H1 (cell line): ENCODE data around the gene SCPEP1. TPM values are rescaled to one million over a fixed set of nuclear protein-coding genes. Genes with fewer than 3 reads are reported as not detected.
"Not testable (repeated sequence)": the region's sequence is repeated elsewhere in the genome, so short reads cannot be mapped to it uniquely, and the experiment has no call there.

ENCODE experiments used
- CTCF ChIA-PET: fragments of 300-600 bp; sonication (Branson Sonifier 250); formaldehyde crosslinking; loops from one replicate; lab custom pipeline; 2021; ENCODE audit not compliant: partially characterized antibody; lab: Charles Lee
- POLR2A ChIA-PET: fragments of 300-600 bp; sonication (Branson Sonifier 250); formaldehyde crosslinking; loops from one replicate; lab custom pipeline; 2021; ENCODE audit warnings: inconsistent platforms; ENCODE audit not compliant: partially characterized antibody; lab: Charles Lee
- DNase-seq, 2 experiments: peaks; one replicate each; pipeline versions ENCODE4 v3.0.0 to v3.0.0-alpha.2; 2010 to 2022; ENCODE audit warnings: low spot score in 2 of 2, low read depth in 1 of 2, mixed read lengths in 1 of 2
- FAIRE-seq: peaks from 2 replicates; lab custom pipeline; 2011; peaks lifted over from hg19 to GRCh38; lab: Jason Lieb, UNC
- H2AFZ ChIP-seq: 2 replicates; pipeline ENCODE4 v1.8.1; 2012; ENCODE audit warnings: low read length, inconsistent platforms
- H2AK5ac ChIP-seq: 2 replicates; pipeline ENCODE4 v1.6.1; 2013; ENCODE audit warnings: low read depth, low read length
- H2BK120ac ChIP-seq: replicated peaks from 2 replicates; pipeline ENCODE3; 2013; ENCODE audit warnings: low read depth, low read length, inconsistent platforms
- H2BK12ac ChIP-seq: 2 replicates; pipeline ENCODE4 v1.6.1; 2013; ENCODE audit warnings: low read depth, low read length
- H2BK15ac ChIP-seq: 2 replicates; pipeline ENCODE4 v1.6.1; 2013; ENCODE audit warnings: low read length
- H2BK20ac ChIP-seq: 2 replicates; pipeline ENCODE4 v1.6.1; 2013; ENCODE audit warnings: low read length
- H2BK5ac ChIP-seq: 2 replicates; pipeline ENCODE4 v1.6.1; 2013; ENCODE audit warnings: low read depth, low read length
- H3K14ac ChIP-seq: 2 replicates; pipeline ENCODE4 v1.6.1; 2013; ENCODE audit warnings: inconsistent platforms; ENCODE audit not compliant: insufficient read length
- H3K18ac ChIP-seq: 2 replicates; pipeline ENCODE4 v1.6.1; 2013; ENCODE audit warnings: low read length; ENCODE audit errors: extremely low read depth
- H3K23ac ChIP-seq: 2 replicates; pipeline ENCODE4 v1.6.1; 2013; ENCODE audit warnings: inconsistent platforms; ENCODE audit not compliant: insufficient read length
- H3K23me2 ChIP-seq: 2 replicates; pipeline ENCODE4 v1.6.1; 2013; ENCODE audit warnings: low read depth, low read length
- H3K27ac ChIP-seq: 2 replicates; pipeline ENCODE4 v1.6.1; 2011; ENCODE audit warnings: low read depth, low read length, inconsistent platforms
- H3K27me3 ChIP-seq, 4 experiments: replicated peaks in 1 of 4; 1 replicate in 1 of 4; 2 replicates in 3 of 4; pipeline versions ENCODE4 v1.6.1 to v1.8.1; 2011 to 2013; ENCODE audit warnings: low read length in 3 of 4, mild to moderate bottlenecking in 3 of 4, inconsistent platforms in 2 of 4, mixed read lengths in 2 of 4, moderate library complexity in 1 of 4; ENCODE audit not compliant: control insufficient read depth in 3 of 4, insufficient read depth in 3 of 4; ENCODE audit errors: extremely low read depth in 1 of 4
- H3K36me3 ChIP-seq, 4 experiments: 2 replicates each; pipeline versions ENCODE4 v1.6.1 to v1.8.1; 2011 to 2013; ENCODE audit warnings: mild to moderate bottlenecking in 4 of 4, low read length in 3 of 4, moderate library complexity in 2 of 4, control low read depth in 1 of 4, inconsistent platforms in 1 of 4; ENCODE audit not compliant: insufficient read depth in 4 of 4, control insufficient read depth in 2 of 4
- H3K4ac ChIP-seq: replicated peaks from 2 replicates; pipeline ENCODE3; 2013; ENCODE audit warnings: low read length, low read depth, mixed read lengths, inconsistent platforms; ENCODE audit not compliant: insufficient read length
- H3K4me1 ChIP-seq, 4 experiments: replicated peaks in 1 of 4; 1 replicate in 1 of 4; 2 replicates in 3 of 4; pipeline versions ENCODE4 v1.6.1 to v1.8.1; 2011 to 2013; ENCODE audit warnings: low read length in 3 of 4, inconsistent platforms in 2 of 4, mixed read lengths in 1 of 4; ENCODE audit not compliant: insufficient read depth in 4 of 4, control insufficient read depth in 3 of 4
- H3K4me2 ChIP-seq, 2 experiments: 2 replicates each; pipeline versions ENCODE4 v1.6.1 to v1.8.1; 2011 to 2013; ENCODE audit warnings: low read depth in 2 of 2, low read length in 2 of 2, control low read depth in 1 of 2, inconsistent platforms in 1 of 2, mild to moderate bottlenecking in 1 of 2; ENCODE audit not compliant: insufficient read depth in 1 of 2
- H3K4me3 ChIP-seq, 4 experiments: fragments of 200-600, 300-600 bp in 1 of 4; sonication (generic), shearing (Covaris generic), sonication (Bioruptor Twin) in 1 of 4; 2 replicates each; pipeline versions ENCODE4 v1.5.1 to v1.8.1; 2011 to 2016; ENCODE audit warnings: low read length in 4 of 4, low read depth in 3 of 4, control low read depth in 2 of 4, inconsistent platforms in 2 of 4, mild to moderate bottlenecking in 2 of 4, mixed read lengths in 1 of 4, moderate library complexity in 1 of 4; ENCODE audit not compliant: insufficient read depth in 2 of 4; ENCODE audit errors: extremely low read depth in 1 of 4
- H3K56ac ChIP-seq: replicated peaks from 2 replicates; pipeline ENCODE3; 2013; ENCODE audit warnings: low read depth, mild to moderate bottlenecking, mixed read lengths, low read length, inconsistent platforms; ENCODE audit not compliant: insufficient read length
- H3K79me1 ChIP-seq: 2 replicates; pipeline ENCODE4 v1.6.1; 2013; ENCODE audit warnings: low read depth, low read length, control low read depth
- H3K79me2 ChIP-seq, 2 experiments: 2 replicates each; pipeline versions ENCODE4 v1.6.1 to v1.8.1; 2012 to 2013; ENCODE audit warnings: low read length in 2 of 2, mild to moderate bottlenecking in 2 of 2, inconsistent platforms in 1 of 2; ENCODE audit not compliant: insufficient read depth in 2 of 2, control insufficient read depth in 1 of 2
- H3K9ac ChIP-seq, 4 experiments: replicated peaks in 1 of 4; 1 replicate in 1 of 4; 2 replicates in 3 of 4; pipeline versions ENCODE4 v1.6.1 to v1.8.1; 2011 to 2013; ENCODE audit warnings: low read depth in 3 of 4, low read length in 3 of 4, control low read depth in 2 of 4, mild to moderate bottlenecking in 2 of 4, moderate library complexity in 2 of 4, inconsistent platforms in 1 of 4; ENCODE audit errors: extremely low read depth in 1 of 4
- H3K9me3 ChIP-seq, 2 experiments: 2 replicates each; pipeline versions ENCODE4 v1.6.1 to v1.8.1; 2012 to 2013; ENCODE audit warnings: mild to moderate bottlenecking in 2 of 2, moderate library complexity in 2 of 2, control low read depth in 1 of 2, inconsistent platforms in 1 of 2, low read depth in 1 of 2, low read length in 1 of 2, mixed read lengths in 1 of 2; ENCODE audit not compliant: insufficient read depth in 2 of 2
- H4K20me1 ChIP-seq, 2 experiments: replicated peaks in 1 of 2; 2 replicates each; pipeline versions ENCODE3 to v1.8.1; 2011 to 2013; ENCODE audit warnings: inconsistent platforms in 2 of 2, low read length in 2 of 2, mild to moderate bottlenecking in 1 of 2; ENCODE audit not compliant: insufficient read depth in 2 of 2, control insufficient read depth in 1 of 2
- H4K5ac ChIP-seq: 2 replicates; pipeline ENCODE4 v1.6.1; 2013; ENCODE audit warnings: low read length, low read depth, mixed read lengths, inconsistent platforms; ENCODE audit not compliant: insufficient read length
- H4K8ac ChIP-seq: 2 replicates; pipeline ENCODE4 v1.8.0; 2013; ENCODE audit warnings: mild to moderate bottlenecking, moderate library complexity, low read length, inconsistent platforms; ENCODE audit not compliant: insufficient read depth; ENCODE audit errors: extremely low read depth
- H4K91ac ChIP-seq: replicated peaks from 2 replicates; pipeline ENCODE3; 2013; ENCODE audit warnings: low read length, mixed read lengths, inconsistent platforms; ENCODE audit not compliant: insufficient read length
- WGBS, 2 experiments: shearing (Covaris generic) in 1 of 2; methylation state at CpG; one replicate each; pipeline versions ENCODE4 v1.1.6 to v1.1.7; 2013 to 2015; ENCODE audit warnings: low lambda C conversion rate in 2 of 2, mixed read lengths in 2 of 2, inconsistent platforms in 1 of 2, low coverage in 1 of 2, missing lambda C conversion rate in 1 of 2; ENCODE audit not compliant: insufficient replicate concordance in 2 of 2, insufficient coverage in 1 of 2, insufficient read length in 1 of 2; ENCODE audit errors: extremely low coverage in 1 of 2, missing lambda C conversion rate in 1 of 2; 5-methylcytosine and 5-hydroxymethylcytosine counted together
- polyA plus RNA-seq, 7 experiments: library from polyadenylated mRNA; depleted of rRNA in 3 of 7; stranded (reverse) in 5 of 7; unstranded in 2 of 7; fragments of >200 nt in 5 of 7; fragments of 200-250 nt in 2 of 7; gene quantifications; 1 replicate in 5 of 7; 2 replicates in 1 of 7; 4 replicates in 1 of 7; pipeline versions ENCODE4 v1.2.1 to v1.2.3, GENCODE V29; 2011 to 2013; ENCODE audit warnings: missing spikeins in 2 of 7, mixed read lengths in 2 of 7
- total RNA-seq: library from RNA; stranded (reverse); fragmentation: NEBNext Ultra II Directional; extraction: Animal tissue kit (Norgen Biotek cat#: 25700); gene quantifications from 2 replicates; pipeline ENCODE4 v1.2.1, GENCODE V29; 2021

SCPEP1 gene
- total and polyA plus RNA-seq, 2 of the 8 experiments (the other 6 are each of a cell fraction or from before 2014, with no cell fraction given), result 30.7 to 52.6 TPM

- H3K18ac ChIP-seq, H2BK120ac ChIP-seq, H3K9ac ChIP-seq, H3K79me2 ChIP-seq, H3K4me3 ChIP-seq, H4K91ac ChIP-seq, FAIRE-seq, H3K4ac ChIP-seq, H3K4me1 ChIP-seq, H2BK15ac ChIP-seq, DNase-seq, H3K9me3 ChIP-seq, H4K20me1 ChIP-seq, H4K5ac ChIP-seq, H3K4me2 ChIP-seq, H3K56ac ChIP-seq, H3K36me3 ChIP-seq, H2BK20ac ChIP-seq, H2AFZ ChIP-seq, H3K14ac ChIP-seq, H2BK12ac ChIP-seq, H4K8ac ChIP-seq, H3K27ac ChIP-seq, H3K79me1 ChIP-seq, H2AK5ac ChIP-seq, H3K27me3 ChIP-seq, H3K23me2 ChIP-seq, H2BK5ac ChIP-seq, H3K23ac ChIP-seq: not testable (repeated sequence)
- WGBS, 2 experiments, result 90% methylated on average over 6 of the region's 6 CpGs; no CpG with 5 or more reads in 1 of the 2 experiments
- CTCF ChIA-PET, result interaction anchor here (0.6 to 1.9 kb wide), 3 partner anchors 12 to 383 kb away, joined by 3 to 4 read pairs (median 3); partner anchors contain the start of gene SCPEP1
- POLR2A ChIA-PET, result interaction anchor here (1.0 kb wide), 1 partner anchor 12 kb away, joined by 3 read pairs; the partner anchor contains the start of gene SCPEP1
Measured at GRCh38 chr17:56965681-56966080, 12.2 kb upstream of the SCPEP1 start.
